Measurements from ENCODE around the gene HDAC4.

HDAC4 gene

DNA sequence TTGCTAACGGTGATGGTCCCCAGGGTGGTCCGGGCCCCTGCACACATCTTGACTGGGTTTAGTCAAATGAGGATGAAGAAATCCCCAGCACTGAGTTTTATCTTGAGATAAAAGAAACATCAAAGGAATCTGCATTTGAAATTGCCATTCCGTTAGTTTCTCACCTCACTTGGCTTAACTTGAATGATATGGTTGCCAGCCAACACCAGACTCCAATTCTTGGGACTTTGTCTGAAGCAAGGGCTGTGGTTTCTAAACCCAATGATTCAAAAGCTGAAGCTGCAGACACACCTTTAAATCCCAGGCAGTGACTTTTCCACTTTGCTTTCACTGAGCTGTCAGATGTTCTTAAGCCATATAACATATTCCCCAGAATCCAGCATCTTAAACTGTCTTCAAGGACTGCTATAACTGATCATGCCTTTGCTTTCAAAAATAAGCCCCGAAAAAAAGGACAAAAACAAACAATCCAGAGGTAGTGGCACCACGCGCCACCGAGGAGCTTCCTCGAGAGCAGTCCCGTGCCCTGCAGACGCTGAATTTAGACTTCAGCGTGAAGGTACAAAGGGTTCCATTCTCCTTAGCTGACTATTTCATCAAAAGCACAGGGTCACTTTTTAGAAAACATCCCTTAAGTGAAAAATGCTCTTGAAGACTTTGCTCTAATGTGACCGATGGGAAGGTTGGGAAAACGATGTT, 189.3 kb downstream of the HDAC4 start:
- Histone ChIP-seq H3K4me1 (ENCODE audit: control insufficient read depth in 1 of 2, insufficient read depth in 1 of 2, low read depth in 1 of 2, low read length in 1 of 2) (peaks cover 67 to 76% of the 10 kb centered on the region in 2 experiments), H3K4me3 (ENCODE audit: low read depth in 1 of 2, low read length in 1 of 2) (no peak overlapping the region), H3K9me3 (no peaks in the 10 kb centered on the region), H3K36me3 (peaks cover 5% of the 10 kb centered on the region), H3K27me3 (no peaks in the 10 kb centered on the region), H3K27ac (peak overlapping the region; percentile 68)
- TF ChIP-seq, protein P1, sequence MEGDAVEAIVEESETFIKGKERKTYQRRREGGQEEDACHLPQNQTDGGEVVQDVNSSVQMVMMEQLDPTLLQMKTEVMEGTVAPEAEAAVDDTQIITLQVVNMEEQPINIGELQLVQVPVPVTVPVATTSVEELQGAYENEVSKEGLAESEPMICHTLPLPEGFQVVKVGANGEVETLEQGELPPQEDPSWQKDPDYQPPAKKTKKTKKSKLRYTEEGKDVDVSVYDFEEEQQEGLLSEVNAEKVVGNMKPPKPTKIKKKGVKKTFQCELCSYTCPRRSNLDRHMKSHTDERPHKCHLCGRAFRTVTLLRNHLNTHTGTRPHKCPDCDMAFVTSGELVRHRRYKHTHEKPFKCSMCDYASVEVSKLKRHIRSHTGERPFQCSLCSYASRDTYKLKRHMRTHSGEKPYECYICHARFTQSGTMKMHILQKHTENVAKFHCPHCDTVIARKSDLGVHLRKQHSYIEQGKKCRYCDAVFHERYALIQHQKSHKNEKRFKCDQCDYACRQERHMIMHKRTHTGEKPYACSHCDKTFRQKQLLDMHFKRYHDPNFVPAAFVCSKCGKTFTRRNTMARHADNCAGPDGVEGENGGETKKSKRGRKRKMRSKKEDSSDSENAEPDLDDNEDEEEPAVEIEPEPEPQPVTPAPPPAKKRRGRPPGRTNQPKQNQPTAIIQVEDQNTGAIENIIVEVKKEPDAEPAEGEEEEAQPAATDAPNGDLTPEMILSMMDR (IDR thresholded peaks at IDR 0.05) = no peak

DNA sequence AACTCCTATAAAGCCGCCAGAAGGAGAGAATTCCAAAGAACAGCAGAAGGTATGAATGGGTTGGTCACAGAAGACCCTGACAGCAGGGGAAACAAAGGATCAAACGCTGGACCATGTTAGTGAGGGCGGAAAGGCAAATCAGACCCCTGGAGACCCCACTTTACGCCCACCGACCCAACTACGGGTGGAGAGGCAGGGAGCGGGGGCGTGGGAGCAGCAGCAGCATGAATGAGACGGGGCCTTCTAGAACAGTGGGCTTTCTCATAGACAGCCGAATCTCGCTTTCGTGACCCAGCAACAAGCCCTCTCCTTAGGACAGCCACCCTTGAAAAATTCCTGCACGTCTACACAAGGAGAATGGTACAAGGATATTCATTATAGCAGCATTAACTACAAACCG, 191.0 kb downstream of the HDAC4 start:
- peak overlapping the region; percentile 68 for H3K27ac ChIP-seq
- no peaks in the 10 kb centered on the region for H3K9me3 ChIP-seq
- H3K36me3 ChIP-seq = peaks cover 5% of the 10 kb centered on the region
- H3K27me3 ChIP-seq = no peaks in the 10 kb centered on the region
- H3K4me3 ChIP-seq (ENCODE audit: low read depth in 1 of 2, low read length in 1 of 2) = no peak overlapping the region
- peaks cover 72 to 82% of the 10 kb centered on the region in 2 experiments for H3K4me1 ChIP-seq (ENCODE audit: control insufficient read depth in 1 of 2, insufficient read depth in 1 of 2, low read depth in 1 of 2, low read length in 1 of 2)
- TF ChIP-seq, protein P1 (IDR thresholded peaks at IDR 0.05) = no peak

DNA sequence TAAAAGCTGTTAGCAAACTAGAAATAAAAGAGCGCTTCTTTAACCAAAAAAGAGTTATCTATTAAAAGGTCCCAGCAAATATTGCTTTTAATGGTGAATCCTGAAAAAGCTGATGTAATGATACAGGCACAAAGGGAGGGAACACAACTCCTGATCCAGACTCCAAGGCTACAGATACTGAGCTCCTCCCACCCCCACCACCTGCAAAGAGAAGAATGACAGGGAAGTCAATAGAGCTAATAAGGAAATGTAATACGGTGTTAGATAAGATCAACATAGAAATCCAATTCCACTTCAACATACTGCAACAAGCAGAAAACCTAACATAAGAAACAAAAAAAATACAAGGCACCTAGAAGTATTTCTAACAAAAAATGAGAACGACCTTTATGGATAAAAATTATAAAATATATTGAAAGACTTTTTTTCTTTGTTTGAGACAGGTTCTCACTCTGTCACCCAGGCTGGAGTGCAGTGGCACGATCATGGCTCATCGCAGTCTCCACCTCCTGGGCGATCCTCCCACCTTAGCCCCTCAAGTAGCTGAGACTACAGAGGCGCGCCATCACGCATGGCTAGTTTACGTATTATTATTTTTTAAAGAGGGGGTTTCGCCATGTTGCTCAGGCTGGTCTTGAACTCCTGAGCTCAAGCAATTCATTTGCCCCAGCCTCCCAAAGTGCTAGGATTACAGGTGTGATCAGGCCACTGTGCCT, 192.2 kb downstream of the HDAC4 start:
- H3K4me3 ChIP-seq (ENCODE audit: low read depth in 1 of 2, low read length in 1 of 2) = no peak overlapping the region
- no peaks in the 10 kb centered on the region for H3K9me3 ChIP-seq
- TF ChIP-seq, protein P1 (IDR thresholded peaks at IDR 0.05) = no peak
- no peaks in the 10 kb centered on the region for H3K36me3 ChIP-seq
- H3K27ac ChIP-seq = peak overlapping the region; percentile 68
- H3K4me1 ChIP-seq (ENCODE audit: control insufficient read depth in 1 of 2, insufficient read depth in 1 of 2, low read depth in 1 of 2, low read length in 1 of 2) = peaks cover 74 to 75% of the 10 kb centered on the region in 2 experiments
- no peaks in the 10 kb centered on the region for H3K27me3 ChIP-seq

DNA sequence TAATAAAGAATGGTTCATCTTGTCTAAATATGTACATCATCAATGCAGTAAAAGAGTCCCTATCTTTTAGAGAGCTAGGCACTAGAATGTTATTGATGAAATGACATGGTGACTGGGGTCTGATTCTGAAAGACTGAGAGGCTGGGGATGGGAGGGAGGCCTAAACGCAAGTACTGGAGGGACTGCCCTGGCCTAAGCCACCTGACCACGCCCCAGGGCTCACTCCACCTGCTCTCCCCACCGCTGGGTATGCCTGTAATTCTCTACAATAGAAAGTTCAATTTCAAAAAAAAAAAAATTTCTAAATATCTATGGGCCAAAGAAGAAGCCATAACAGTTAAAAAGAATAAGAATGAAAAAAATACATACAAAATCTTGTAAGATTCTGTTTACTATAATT, 194.0 kb downstream of the HDAC4 start:
- Histone ChIP-seq H3K36me3 (peaks cover 9% of the 10 kb centered on the region), H3K9me3 (no peaks in the 10 kb centered on the region), H3K27me3 (no peaks in the 10 kb centered on the region), H3K4me3 (ENCODE audit: low read depth in 1 of 2, low read length in 1 of 2) (no peak overlapping the region), H3K4me1 (ENCODE audit: control insufficient read depth in 1 of 2, insufficient read depth in 1 of 2, low read depth in 1 of 2, low read length in 1 of 2) (peaks cover 57 to 63% of the 10 kb centered on the region in 2 experiments), H3K27ac (peak overlapping the region; percentile 72)
- TF ChIP-seq, protein P1 (IDR thresholded peaks at IDR 0.05) = no peak

DNA sequence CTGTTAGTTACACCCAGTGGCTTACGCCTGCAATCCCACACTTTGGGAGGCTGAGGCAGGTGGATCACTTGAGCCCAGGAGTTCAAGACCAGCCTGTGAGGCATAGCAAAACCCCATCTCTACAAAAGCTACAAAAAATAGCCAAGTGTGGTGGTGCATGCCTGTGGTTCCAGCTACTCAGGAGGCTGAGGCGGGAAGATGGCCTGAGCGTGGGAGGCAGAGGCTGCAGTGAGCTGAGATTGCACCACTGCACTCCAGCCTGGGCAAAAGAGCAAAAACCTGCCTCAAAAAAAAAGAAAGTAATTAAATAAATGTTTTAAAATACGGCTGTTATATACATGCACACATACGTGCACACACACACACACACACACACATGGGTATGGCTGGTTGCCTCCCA, 194.8 kb downstream of the HDAC4 start:
- Histone ChIP-seq H3K36me3 (peaks cover 9% of the 10 kb centered on the region), H3K4me3 (ENCODE audit: low read depth in 1 of 2, low read length in 1 of 2) (peak overlapping the region in 1 of 2 experiments; percentile 33), H3K27me3 (no peaks in the 10 kb centered on the region), H3K27ac (peak overlapping the region; percentile 72), H3K9me3 (no peaks in the 10 kb centered on the region), H3K4me1 (ENCODE audit: control insufficient read depth in 1 of 2, insufficient read depth in 1 of 2, low read depth in 1 of 2, low read length in 1 of 2) (peaks cover 49 to 55% of the 10 kb centered on the region in 2 experiments)
- TF ChIP-seq, protein P1 (IDR thresholded peaks at IDR 0.05) = no peak
